Stimulated activated CD8-positive, alpha-beta memory T cell treated with anti-CD3 and anti-CD28 coated beads, Interleukin-7, amount 100 ng/mL, for 4 hours (primary cell): ENCODE data around the gene SYT1.

Experiments
- DNase-seq, 2 donors: peaks; one replicate each; pipeline ENCODE4 v3.0.0-alpha.2; 2020; ENCODE audit warnings: low read depth in 2 of 2

Gene SYT1

GRCh38 chr12:79438480-79439174 lies 574.1 kb downstream of the SYT1 start:
- DNase-seq = no peak

- DNase-seq = no peak
Observed at GRCh38 chr12:79439175-79439825, 574.7 kb downstream of the SYT1 start.

DNA sequence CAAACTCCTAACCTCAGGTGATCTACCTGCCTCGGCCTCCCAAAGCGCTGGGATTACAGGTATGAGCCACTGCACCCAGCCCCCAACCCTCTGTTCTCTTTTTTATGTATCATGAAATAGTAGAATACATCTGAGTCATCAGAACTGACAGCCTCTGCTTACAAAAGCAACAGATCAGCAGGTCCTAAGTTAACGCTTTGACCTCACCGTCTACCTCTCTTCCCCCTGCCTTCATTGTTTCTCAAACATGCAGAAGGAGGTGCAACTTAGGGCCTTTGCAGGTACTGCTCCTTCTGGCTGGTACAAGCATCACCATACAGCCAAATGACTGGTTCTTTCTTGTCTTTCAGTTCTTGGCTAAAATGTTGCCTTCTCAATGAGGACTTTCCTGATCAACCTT lies 577.0 kb downstream of the SYT1 start:
- no peak for DNase-seq

DNA sequence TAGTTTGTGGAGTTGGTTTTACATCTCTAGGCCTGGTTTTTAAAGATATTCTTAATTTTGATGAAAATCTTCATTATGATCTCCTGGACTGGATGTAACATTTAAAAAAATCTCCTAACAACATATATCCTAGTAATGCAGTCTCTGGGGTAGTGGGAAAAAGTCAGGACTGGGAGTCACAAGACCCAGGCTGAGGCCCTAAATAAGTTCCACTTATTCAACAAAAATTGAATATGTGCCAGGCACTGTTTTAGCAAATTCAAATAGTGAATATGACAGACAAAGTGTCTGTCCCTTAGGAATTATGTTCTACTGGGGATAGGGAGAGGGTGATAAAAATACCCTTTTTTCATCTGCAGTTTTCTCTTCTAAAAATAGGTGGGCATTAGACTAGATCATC lies 577.8 kb downstream of the SYT1 start:
- DNase-seq = no peak

- no peak for DNase-seq
Observed at GRCh38 chr12:79444089-79444488, 579.5 kb downstream of the SYT1 start.

DNA sequence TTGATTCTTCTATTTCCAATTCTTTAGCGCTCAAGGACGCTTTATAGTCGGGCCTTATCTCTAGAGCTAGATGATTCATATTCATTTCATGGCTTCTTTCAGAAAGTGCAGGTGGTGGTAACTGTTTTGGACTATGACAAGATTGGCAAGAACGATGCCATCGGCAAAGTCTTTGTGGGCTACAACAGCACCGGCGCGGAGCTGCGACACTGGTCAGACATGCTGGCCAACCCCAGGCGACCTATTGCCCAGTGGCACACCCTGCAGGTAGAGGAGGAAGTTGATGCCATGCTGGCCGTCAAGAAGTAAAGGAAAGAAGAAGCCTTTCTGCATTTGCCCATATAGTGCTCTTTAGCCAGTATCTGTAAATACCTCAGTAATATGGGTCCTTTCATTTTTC lies 584.2 kb downstream of the SYT1 start:
- DNase-seq = no peak

DNA sequence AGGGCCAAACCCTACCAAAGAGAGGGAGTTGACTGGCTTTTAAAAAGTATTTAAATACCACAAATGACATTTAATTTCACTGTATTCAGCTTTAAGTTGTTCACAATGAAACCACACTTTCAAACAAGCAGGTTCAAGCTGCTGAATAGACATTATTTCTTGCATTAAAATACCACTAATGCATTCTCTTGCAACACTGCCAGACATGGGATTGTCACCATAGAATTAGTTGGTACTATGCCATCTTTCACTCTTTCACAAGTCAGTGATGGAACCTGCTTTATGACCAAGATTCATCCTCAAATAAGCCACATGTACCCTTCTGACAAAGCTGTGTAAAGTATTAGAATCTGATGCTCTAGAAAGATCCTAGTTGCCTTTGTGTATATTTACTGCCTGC lies 586.8 kb downstream of the SYT1 start:
- DNase-seq = no peak

GRCh38 chr12:79451978-79452377 lies 587.4 kb downstream of the SYT1 start:
- DNase-seq = no peak

DNA sequence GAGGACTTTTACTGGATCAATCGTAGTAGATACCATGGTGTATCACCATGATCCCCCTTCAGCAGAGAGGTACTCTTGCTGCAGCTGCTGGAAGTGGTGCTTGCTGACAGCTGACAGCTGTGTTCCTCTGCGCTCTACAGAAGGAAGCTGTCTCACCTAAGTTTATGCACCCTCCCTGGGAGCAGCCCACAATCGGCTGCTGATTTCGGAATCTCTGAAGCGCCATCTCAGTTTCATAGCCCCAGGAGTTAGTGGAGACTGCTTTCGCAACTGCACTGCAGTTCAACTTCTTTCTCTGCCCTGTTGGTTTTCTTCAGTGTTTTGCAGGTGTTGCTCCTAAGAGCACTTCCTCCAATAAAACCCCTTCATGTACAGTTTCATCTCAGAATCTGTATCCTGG lies 588.3 kb downstream of the SYT1 start:
- no peak for DNase-seq

DNA sequence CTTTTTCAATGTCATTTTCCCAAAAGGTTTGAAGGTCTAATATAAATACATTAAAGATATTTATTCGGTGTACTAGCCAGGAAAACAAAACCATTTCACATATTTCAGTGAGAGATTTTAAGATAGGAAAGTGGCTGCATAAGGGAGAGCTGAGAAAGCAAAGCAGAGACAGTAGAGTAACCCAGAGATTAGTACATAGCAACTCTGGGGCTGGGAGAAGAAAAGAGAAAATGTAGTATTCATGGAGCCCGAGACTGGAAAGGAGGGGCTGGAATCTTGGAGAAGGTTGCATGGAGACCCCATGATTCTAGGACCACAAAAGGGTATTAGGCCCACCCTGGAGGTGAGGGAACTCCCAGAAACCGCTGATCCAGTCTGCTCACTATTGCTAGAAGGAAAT lies 589.2 kb downstream of the SYT1 start:
- DNase-seq = no peak

DNA sequence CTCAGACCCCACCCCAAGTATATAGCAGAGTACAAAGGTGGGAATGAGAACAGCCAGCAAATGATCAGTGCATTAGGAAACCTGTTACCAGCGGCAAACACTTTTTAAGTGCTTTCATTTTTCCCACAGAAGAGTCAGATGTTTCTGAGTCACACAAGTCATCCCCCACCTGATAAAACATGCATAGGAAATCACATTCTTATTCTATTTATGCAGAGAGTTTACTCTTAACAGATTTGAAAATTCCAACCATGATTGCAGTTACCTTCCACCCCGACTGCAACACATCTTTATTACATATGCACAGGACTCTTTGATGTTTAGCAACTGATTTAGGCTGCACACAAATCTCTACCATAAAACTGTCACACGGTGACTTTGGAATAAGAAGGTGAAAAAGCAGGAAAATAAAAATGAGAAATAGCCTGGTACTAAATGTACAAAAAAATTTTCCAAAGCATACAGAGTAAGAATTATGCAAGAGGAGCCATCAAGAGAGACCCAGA lies 589.8 kb downstream of the SYT1 start:
- no peak for DNase-seq

DNA sequence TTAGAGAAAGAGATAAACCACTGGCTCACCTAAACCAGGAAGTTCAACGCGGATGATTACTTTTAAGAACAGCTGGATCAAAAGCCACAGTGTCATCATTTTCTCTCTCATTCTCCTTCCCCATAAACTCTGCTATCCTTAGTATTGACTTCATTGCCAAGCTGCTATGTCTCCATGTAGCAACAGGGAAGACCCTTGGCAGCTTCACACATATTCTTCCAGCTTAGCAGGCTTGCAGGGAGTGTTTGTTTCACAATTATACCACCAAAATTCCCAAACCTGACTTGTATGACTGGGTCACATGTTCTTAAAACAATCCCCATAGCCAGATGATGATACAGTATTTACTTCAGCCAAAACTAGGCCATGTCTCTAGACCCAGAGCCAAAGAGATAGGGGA lies 590.7 kb downstream of the SYT1 start:
- DNase-seq = no peak

- no peak for DNase-seq
Observed at GRCh38 chr12:79482323-79482722, 617.7 kb downstream of the SYT1 start.

GRCh38 chr12:79482921-79483320 lies 618.3 kb downstream of the SYT1 start:
- no peak for DNase-seq

DNA sequence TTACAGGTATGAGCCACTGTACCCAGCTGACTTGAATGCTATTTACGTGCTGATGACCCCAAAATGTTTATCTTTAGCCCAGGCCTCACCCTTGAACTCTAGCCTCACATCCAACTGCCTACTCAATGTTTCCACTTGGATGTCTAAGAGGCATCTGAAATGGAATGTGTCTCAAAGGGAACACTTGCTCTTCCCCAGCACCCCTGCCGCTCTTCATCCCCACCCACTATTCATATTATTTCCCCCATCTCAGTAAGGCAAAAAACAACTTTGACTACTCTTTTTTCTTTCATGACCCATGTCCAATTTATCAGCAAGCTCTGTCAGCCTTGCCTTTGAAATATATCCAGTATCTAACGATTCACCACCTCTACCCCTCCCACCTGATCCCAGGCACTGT lies 621.6 kb downstream of the SYT1 start:
- no peak for DNase-seq

DNA sequence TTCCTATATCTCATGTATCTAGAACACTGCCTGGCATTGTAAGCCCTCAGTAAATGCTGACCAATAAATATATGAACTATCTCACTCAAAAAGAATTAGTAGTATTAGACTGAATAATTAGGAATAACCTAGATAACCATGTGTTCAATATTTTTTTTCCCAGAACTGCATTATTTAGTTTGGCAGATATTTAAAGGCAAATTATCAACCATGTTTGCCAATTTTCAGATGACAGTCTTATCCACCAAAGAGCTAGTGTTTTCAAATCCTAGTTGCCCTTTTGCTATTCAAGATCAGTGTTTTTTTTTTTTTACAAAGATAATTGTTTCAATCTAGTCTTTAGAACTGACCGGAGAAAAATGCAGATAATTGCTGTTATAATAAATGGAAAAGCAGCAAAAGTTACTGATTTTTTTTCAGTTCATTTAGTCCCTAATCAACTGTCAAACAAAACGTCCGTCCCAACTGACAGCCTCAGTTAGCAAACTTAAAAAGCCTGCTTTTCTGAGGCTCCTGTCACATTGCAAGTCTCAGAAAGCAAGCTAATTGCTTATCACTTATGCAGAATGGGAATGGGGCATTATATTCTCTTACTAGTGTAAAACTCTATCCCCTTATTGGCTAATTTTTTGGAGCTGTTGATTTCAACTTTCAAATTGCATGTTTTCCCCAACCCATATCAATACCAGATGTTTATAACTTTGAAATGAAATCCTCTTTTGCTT lies 623.0 kb downstream of the SYT1 start:
- DNase-seq = no peak
